Activated naive CD4-positive, alpha-beta T cell treated with anti-CD3 and anti-CD28 coated beads for 36 hours (primary cell): ENCODE results near the gene AP5S1. TPM values are rescaled to one million over a fixed set of nuclear protein-coding genes. Genes with fewer than 3 reads are reported as not detected.

Source experiments
- CTCF ChIA-PET: fragments of 350-600 bp; sonication (Branson Sonifier 250); formaldehyde crosslinking; loops from one replicate; lab custom pipeline; 2021; ENCODE audit warnings: antibody characterized with exemption; lab: Charles Lee
- DNase-seq: peaks from one replicate; pipeline ENCODE4 v3.0.0-alpha.2; 2020
- H3K27ac Mint-ChIP-seq: one replicate; pipeline ENCODE4 v1.8.0; 2021; ENCODE audit warnings: mild to moderate bottlenecking, mixed read lengths
- H3K27me3 Mint-ChIP-seq: one replicate; pipeline ENCODE4 v1.8.0; 2021; ENCODE audit warnings: low read depth, mixed read lengths
- H3K36me3 Mint-ChIP-seq: one replicate; pipeline ENCODE4 v1.8.0; 2021; ENCODE audit warnings: low read depth, mixed read lengths
- H3K4me1 Mint-ChIP-seq: one replicate; pipeline ENCODE4 v1.8.0; 2021; ENCODE audit warnings: low read depth, mixed read lengths
- H3K4me3 Mint-ChIP-seq: one replicate; pipeline ENCODE4 v1.8.0; 2021; ENCODE audit warnings: mild to moderate bottlenecking, moderate library complexity, mixed read lengths
- H3K9me3 Mint-ChIP-seq: one replicate; pipeline ENCODE4 v1.8.0; 2021; ENCODE audit warnings: mixed read lengths
- intact Hi-C: fragments of 100-400 bp; cut with micrococcal nuclease; formaldehyde crosslinking; loops from one replicate; pipeline ENCODE4 v1.15.1; 2023
- total RNA-seq, 2 experiments: library from RNA; stranded (reverse); gene quantifications; one replicate each; pipeline ENCODE4 v1.2.3, GENCODE V29; 2021

Gene AP5S1
- total RNA-seq, 2 experiments from 2014 or later, result 8.0 to 8.2 TPM

DNA sequence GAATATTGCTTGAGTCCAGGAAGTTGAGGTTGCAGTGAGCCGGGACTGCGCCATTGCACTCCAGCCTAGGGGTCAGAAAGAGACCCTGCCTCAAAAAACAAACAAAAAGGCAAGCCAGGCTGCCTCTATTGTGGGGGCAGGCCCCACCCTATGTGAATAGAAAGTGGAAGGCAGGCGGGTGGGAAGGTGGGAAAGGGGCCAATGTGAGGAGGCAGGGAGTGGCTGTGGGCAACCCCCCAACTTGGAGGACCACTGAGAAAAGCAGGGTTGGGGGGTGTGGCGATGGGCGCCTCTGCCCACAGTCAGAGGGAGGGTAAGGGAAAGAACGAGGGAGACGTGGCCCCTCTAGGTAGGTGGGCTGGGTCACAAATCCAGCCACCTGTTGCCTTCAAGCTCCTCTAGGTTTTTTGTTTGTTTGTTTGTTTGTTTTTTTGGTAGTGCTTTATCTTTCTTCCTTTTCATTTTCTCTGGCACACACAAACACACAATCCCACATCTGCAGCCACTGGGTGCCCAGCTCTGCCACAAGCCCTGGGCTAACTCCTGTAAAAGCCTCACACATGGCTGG is 5.3 kb upstream of the AP5S1 start:
- Mint-ChIP-seq H3K36me3 (no peaks in the 10 kb centered on the region), H3K4me3 (no peak overlapping the region), H3K9me3 (no peaks in the 10 kb centered on the region), H3K27me3 (no peaks in the 10 kb centered on the region), H3K27ac (peak overlapping the region; percentile 41), H3K4me1 (peaks cover 65% of the 10 kb centered on the region)
- DNase-seq, result no peak
- intact Hi-C loops, result no loop called here
- CTCF ChIA-PET, result interaction anchor here (0.6 to 1.4 kb wide), 4 partner anchors 14 to 197 kb away, joined by 3 to 5 read pairs (median 4); no protein-coding TSS in a partner anchor

DNA sequence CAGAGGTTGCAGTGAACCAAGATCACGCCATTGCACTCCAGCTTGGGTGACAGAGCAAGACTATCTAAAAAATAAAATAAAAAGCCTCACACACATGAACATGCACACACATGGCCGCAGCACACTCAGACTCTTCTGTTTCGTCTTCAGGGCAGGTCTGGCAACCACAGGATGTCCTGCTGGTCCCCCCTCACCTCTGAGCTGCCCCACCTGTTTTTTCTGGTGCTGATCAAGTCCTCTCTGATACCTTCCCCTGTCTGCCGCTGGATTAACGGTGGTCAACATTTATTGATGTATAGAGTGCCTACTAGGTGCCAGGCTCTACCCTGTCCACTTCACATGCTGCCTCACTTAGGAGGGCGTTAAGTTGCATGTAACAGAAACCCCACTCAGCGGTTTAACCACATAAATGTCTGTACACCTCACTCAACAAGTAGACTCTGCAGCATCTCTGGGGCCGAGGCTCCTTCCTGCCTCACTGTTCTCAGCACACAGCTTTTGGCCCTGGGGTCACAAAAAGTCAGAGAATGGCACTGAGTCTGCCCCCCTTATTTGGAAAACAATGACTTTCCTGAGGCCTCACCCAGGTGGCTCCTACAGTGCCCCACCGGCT is 4.5 kb upstream of the AP5S1 start:
- no peaks in the 10 kb centered on the region for H3K36me3 Mint-ChIP-seq
- peak overlapping the region; percentile 2 for H3K27ac Mint-ChIP-seq

DNA sequence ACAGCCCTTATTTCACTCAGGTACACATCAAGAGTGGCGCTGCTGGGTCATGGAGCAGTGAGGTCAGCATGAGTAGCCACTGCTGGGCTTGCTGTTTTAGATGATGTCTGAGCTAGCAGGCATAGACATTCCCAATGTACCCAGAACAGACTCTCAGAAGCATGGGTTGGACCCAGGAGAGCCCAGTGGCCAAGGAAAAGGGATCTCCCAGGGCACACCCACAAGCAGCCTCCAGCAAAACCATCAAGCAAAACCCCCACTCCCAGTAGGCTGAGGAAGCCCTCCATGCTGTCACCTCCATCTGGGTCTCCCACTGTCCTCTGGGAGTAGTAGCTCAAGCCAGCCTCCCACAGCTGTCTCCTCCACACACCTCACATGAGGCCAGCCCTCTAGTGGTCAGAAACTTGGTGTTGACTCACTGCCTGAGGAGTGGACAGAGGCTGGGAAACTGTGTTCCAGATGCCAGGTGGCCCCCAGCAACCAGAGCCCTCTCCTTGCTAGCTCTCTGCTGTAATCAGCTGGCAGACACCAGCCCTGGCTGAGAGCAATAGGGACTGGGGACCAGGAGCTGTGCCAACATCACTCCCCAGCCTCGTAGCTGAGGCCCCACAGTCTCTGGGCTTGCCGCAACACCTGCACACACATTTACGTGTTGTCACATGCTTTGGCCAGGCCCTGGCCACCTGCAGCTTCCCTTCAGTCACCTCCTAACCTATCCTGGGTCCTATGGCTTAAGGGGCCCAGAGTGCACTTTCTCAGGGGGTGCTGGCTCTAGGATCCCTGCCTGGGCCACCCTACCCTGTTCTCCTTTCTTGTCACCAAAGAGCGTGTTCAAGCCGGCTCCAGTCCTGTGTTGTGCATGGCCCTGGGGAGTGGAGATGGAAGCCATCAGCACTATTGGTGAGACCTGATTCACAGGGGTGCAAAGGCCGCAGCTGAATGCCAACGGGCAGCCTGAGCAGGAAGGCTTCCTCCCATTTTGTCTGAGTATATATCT is 1.9 kb upstream of the AP5S1 start:
- Mint-ChIP-seq H3K9me3 (no peaks in the 10 kb centered on the region), H3K4me3 (no peak overlapping the region), H3K4me1 (peaks cover 48% of the 10 kb centered on the region), H3K36me3 (no peaks in the 10 kb centered on the region), H3K27ac (peak overlapping the region; percentile 14), H3K27me3 (no peaks in the 10 kb centered on the region)
- intact Hi-C loops, result no loop called here
- CTCF ChIA-PET, result interaction anchor here (1.0 to 5.3 kb wide), 8 partner anchors 12 to 65 kb away, joined by 3 to 58 read pairs (median 4); partner anchors contain the start of genes CENPB and SPEF1
- DNase-seq, result peak; percentile 34

More for the DNA sequence above, 4.5 kb upstream of the AP5S1 start:
- H3K9me3 Mint-ChIP-seq, result no peaks in the 10 kb centered on the region
- no peaks in the 10 kb centered on the region for H3K27me3 Mint-ChIP-seq
- no peak overlapping the region for H3K4me3 Mint-ChIP-seq
- intact Hi-C loops, result no loop called here
- CTCF ChIA-PET, result interaction anchor here (1.0 to 1.8 kb wide), 3 partner anchors 20 to 31 kb away, joined by 3 to 4 read pairs (median 3); partner anchors contain the start of gene CENPB
- H3K4me1 Mint-ChIP-seq, result peaks cover 58% of the 10 kb centered on the region
- DNase-seq, result peak; percentile 45

DNA sequence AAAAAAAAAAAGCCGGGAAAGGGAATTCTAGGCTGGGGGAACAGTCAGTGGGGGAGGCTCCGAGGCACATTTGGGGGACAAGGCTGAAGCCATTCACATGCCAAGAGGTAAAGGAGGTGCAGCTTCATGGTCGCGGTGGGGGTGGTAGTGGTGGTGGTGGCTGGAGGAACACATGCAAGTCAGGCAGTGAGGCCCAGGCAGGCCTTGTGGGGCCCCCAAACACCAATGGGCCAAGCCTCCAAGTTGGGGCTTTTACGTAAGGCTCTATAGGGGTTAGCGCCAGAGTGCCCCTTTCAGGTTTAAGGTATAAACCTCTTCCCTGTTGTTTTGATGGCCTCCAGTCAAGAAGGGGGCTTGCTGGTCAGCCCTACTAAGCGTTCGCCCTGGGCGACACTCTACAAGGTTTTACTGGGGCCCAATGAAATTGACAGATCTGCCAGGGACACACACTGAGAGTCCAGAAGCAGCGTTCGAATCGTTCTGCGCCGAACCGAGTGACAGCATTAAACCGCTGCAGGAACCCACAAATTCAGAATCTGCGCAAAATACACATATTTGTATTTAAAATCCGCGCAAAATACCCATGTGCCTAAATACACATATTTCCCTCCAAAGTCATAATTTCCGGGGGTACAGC is 818 bp upstream of the AP5S1 start:
- CTCF ChIA-PET, result interaction anchor here (0.6 to 5.3 kb wide), 12 partner anchors 8 to 66 kb away, joined by 3 to 58 read pairs (median 7); partner anchors contain the start of genes CDC25B and CENPB
- H3K4me3 Mint-ChIP-seq, result peak overlapping the region; percentile 85
- DNase-seq, result no peak
- intact Hi-C loops, result loop anchor here (1.0 to 2.0 kb wide), 8 partner anchors 8 to 266 kb away; partner anchors contain the start of genes ADISSP, CDC25B, CENPB and MAVS
- H3K36me3 Mint-ChIP-seq, result no peaks in the 10 kb centered on the region
- peaks cover 42% of the 10 kb centered on the region for H3K4me1 Mint-ChIP-seq
- peak overlapping the region; percentile 94 for H3K27ac Mint-ChIP-seq
- H3K9me3 Mint-ChIP-seq, result no peaks in the 10 kb centered on the region
- H3K27me3 Mint-ChIP-seq, result no peaks in the 10 kb centered on the region

DNA sequence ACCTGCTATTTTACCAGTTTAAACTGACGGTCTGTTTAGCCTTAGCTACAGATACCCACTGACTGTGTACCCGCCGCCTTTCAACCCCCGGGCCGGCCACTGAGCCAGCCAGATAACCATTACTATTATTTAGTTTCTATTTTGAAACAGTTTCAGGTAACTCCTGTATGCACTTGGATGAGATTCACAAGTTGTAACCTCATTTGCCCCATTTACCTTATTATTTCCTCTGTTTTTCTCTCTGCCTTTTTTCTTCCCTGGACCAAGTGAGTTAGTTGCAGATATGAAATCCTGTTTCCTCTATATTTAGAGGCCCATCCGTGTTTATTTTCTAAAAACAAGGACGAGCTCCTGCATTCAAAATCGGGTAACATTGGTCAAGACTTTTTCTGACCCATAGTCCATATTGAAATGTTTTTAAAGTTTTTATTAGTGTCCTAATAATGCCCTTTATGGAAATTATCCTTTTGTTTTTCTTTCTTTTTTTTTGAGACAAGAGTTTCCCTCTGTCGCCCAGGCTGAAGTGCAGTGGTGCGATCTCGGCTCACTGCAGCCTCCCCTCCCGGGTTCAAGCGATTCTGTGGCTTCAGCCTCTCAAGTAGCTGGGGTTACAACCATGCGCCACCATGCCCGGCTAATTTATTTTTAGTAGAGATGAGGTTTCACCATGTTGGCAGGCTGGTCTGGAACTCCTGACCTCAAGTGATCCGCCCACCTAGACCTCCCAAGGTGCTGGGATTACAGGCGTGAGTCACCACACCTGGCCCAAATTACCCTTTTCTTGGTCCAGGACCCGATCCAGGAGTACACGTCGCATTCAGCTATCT is 767 bp downstream of the AP5S1 start:
- Mint-ChIP-seq H3K36me3 (peaks cover 3% of the 10 kb centered on the region), H3K27me3 (no peaks in the 10 kb centered on the region), H3K9me3 (no peaks in the 10 kb centered on the region), H3K4me1 (peaks cover 29% of the 10 kb centered on the region), H3K27ac (peak overlapping the region; percentile 94), H3K4me3 (peak overlapping the region; percentile 85)
- CTCF ChIA-PET, result interaction anchor here (0.6 to 5.3 kb wide), 18 partner anchors 9 to 101 kb away, joined by 3 to 58 read pairs (median 5); partner anchors contain the start of genes ADISSP, CDC25B and CENPB
- DNase-seq, result no peak
- intact Hi-C loops, result loop anchor here (1.0 to 2.0 kb wide), 8 partner anchors 10 to 264 kb away; partner anchors contain the start of genes ADISSP, CDC25B, CENPB and MAVS

DNA sequence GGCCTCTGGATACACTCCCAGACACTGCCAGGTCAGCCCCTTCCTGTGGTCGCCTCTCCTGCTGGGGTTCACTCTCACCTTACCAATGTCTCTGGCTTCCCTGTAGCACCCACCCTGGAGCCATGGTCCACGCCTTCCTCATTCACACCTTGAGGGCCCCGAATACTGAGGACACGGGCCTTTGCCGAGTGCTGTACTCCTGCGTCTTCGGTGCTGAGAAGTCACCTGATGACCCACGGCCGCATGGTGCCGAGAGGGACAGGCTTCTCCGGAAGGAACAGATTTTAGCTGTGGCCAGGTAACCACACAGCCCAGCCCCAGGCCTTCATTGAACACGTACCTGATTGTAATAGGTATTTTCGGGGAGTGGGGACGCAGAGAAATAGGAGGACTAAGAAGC is 1.6 kb downstream of the AP5S1 start:
- peaks cover 23% of the 10 kb centered on the region for H3K4me1 Mint-ChIP-seq

DNA sequence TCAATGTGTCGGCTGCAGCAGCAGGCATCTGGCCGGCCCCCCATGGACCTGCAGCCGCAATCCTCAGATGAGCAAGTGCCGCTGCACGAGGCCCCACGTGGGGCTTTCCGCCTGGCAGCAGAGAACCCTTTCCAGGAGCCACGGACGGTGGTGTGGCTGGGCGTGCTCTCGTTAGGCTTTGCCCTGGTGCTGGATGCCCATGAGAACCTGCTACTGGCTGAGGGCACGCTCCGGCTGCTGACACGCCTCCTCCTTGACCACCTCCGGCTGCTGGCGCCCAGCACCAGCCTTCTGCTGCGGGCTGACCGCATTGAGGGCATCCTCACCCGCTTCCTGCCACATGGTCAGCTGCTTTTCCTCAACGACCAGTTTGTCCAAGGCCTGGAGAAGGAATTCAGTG is 3.5 kb downstream of the AP5S1 start:
- no peak overlapping the region for H3K27ac Mint-ChIP-seq
- CTCF ChIA-PET, result interaction anchor here (1.2 kb wide), 1 partner anchor 37 kb away, joined by 4 read pairs; the partner anchor contains the start of gene CENPB
- H3K4me3 Mint-ChIP-seq, result no peak overlapping the region
- H3K36me3 Mint-ChIP-seq, result peaks cover 4% of the 10 kb centered on the region
- DNase-seq, result no peak
- intact Hi-C loops, result no loop called here
- H3K4me1 Mint-ChIP-seq, result peaks cover 20% of the 10 kb centered on the region
- H3K27me3 Mint-ChIP-seq, result no peaks in the 10 kb centered on the region
- H3K9me3 Mint-ChIP-seq, result no peaks in the 10 kb centered on the region

More for the DNA sequence above, 1.6 kb downstream of the AP5S1 start:
- H3K36me3 Mint-ChIP-seq, result peaks cover 3% of the 10 kb centered on the region
- H3K27ac Mint-ChIP-seq, result peak overlapping the region; percentile 94
- CTCF ChIA-PET, result interaction anchor here (1.3 to 5.3 kb wide), 5 partner anchors 26 to 54 kb away, joined by 3 to 58 read pairs (median 9); partner anchors contain the start of genes ADISSP, CDC25B and CENPB
- no peak for DNase-seq
- intact Hi-C loops, result loop anchor here (2.0 kb wide), 1 partner anchor 67 kb away; the partner anchor contains the start of gene PANK2
- H3K27me3 Mint-ChIP-seq, result no peaks in the 10 kb centered on the region
- H3K4me3 Mint-ChIP-seq, result peak overlapping the region; percentile 85
- no peaks in the 10 kb centered on the region for H3K9me3 Mint-ChIP-seq

DNA sequence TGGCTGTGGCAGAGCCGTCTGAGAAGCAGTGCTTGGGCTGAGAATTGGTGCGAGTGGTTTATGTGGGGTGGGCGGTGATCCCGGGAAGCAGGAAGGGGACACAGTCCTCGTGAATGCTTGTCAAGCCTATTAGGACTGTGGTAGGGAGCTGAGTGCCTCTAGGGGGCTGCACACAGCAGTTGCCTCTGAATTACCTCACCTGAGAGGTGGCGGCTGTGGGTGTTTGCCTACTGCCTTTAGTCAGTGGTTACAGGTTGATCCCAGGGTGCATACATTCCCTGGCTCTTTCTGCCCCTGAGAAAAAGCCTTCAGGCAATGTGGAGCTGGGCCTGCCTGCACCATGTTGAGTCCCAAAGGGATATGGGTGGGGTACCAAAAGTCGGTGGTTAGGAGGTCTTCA is 5.2 kb downstream of the AP5S1 start:
- Mint-ChIP-seq H3K36me3 (peaks cover 4% of the 10 kb centered on the region), H3K4me1 (peaks cover 12% of the 10 kb centered on the region), H3K4me3 (no peak overlapping the region), H3K27ac (no peak overlapping the region), H3K27me3 (no peaks in the 10 kb centered on the region), H3K9me3 (no peaks in the 10 kb centered on the region)
- no peak for DNase-seq
- CTCF ChIA-PET, result interaction anchor here (1.2 kb wide), 1 partner anchor 14 kb away, joined by 3 read pairs; no protein-coding TSS in a partner anchor
- intact Hi-C loops, result no loop called here

DNA sequence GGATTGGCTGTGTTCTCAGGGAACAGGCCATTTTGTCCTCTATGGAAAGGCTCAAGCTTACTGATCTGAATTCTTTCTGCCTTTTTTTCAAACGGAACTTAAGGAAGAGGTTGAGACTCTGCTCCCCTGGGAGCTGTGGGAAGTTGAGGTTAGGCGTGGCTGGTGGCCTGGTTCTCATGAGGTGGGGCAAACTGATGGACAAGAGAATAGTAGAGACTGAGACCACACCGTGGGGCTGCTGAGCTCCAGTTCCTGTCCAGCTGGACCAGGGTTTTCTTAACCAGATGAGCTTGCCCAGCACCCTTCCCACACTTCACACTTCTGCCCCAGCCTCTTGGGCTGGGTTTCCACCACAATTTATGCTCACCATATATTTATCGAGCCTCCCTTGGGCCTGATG is 6.1 kb downstream of the AP5S1 start:
- no peak overlapping the region for H3K27ac Mint-ChIP-seq
- H3K27me3 Mint-ChIP-seq, result no peaks in the 10 kb centered on the region

DNA sequence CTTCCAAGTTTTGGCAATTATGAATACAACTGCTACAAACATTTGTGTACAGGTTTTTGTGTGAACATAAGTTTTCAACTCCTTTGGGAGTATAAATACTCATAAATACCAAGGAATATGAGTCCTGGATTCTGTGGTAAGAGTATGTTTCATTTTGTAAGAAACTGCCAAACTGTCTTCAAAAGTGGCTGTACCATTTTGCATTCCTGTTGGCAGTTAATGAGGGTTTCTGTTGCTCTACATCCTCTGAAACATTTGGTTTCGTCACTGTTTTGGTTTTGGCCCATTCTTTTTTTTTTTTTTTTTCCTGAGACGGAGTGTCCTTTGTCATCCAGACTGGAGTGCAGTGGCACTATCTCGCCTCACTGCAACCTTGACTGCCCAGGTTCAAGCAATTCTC is 8.5 kb downstream of the AP5S1 start:
- no peak overlapping the region for H3K27ac Mint-ChIP-seq
- H3K4me3 Mint-ChIP-seq, result no peak overlapping the region
- no peaks in the 10 kb centered on the region for H3K4me1 Mint-ChIP-seq
- intact Hi-C loops, result no loop called here
- CTCF ChIA-PET, result no interaction called here
- no peak for DNase-seq
- peaks cover 6% of the 10 kb centered on the region for H3K36me3 Mint-ChIP-seq
- H3K27me3 Mint-ChIP-seq, result no peaks in the 10 kb centered on the region
- H3K9me3 Mint-ChIP-seq, result no peaks in the 10 kb centered on the region

More for the DNA sequence above, 6.1 kb downstream of the AP5S1 start:
- intact Hi-C loops, result no loop called here
- H3K9me3 Mint-ChIP-seq, result no peaks in the 10 kb centered on the region
- H3K4me3 Mint-ChIP-seq, result no peak overlapping the region
- CTCF ChIA-PET, result interaction anchor here (1.2 kb wide), 1 partner anchor 13 kb away, joined by 3 read pairs; no protein-coding TSS in a partner anchor
- no peak for DNase-seq
- H3K36me3 Mint-ChIP-seq, result peaks cover 4% of the 10 kb centered on the region
- peaks cover 7% of the 10 kb centered on the region for H3K4me1 Mint-ChIP-seq
